ENCODE results near the gene CD37.

Gene CD37

DNA sequence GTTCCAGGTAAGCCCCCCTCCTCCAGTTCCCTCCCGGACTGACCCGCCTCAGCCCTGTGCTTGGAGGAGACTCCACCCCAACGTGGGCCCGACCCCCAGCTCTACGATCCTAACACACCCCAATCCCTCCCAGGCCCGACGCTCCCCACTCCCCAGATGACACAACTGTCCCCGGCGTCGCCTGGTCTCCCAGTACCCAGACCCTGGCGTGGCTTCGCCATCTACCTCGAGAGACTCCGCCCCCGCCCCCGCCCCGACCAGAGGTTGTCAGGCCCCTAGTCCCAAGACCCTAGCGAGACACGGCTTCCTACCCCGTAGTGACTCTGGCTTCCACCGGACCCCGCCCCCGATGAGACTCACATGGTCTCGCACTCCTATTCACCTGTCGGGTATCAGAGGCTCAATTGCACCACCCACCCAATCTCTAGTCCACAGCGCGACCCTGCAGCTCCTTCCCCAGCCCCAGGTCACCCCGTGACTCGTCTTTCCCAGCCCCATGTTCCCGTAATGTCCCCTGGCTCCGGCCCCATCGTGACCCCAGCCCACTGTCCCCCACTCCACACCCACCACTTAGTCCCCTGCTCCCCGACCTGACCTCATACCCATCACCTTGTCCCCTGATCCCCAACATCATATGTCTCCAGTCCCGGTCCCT is 2.9 kb downstream of the CD37 start:
- TF ChIP-seq POU2F2 (IDR thresholded peaks at IDR 0.05; ENCODE audit: low read depth, low read length), result no peak
- no peak for TF ChIP-seq POLR2AphosphoS5 (IDR thresholded peaks at IDR 0.05; ENCODE audit: low read depth, low read length)
- TF ChIP-seq PAX5 (IDR thresholded peaks at IDR 0.05; ENCODE audit: insufficient read depth, low read length, severe bottlenecking), result no peak
- no peak for TF ChIP-seq POLR2A (IDR thresholded peaks at IDR 0.05; ENCODE audit: low read depth, low read length)
- TF ChIP-seq TAF1 (IDR thresholded peaks at IDR 0.05; ENCODE audit: low read depth, low read length), result no peak
- TF ChIP-seq SPI1 (IDR thresholded peaks at IDR 0.05; ENCODE audit: low read depth, low read length), result no peak
- no peak for DNase-seq (ENCODE audit: insufficient read length, low spot score)
- no peak for FAIRE-seq

DNA sequence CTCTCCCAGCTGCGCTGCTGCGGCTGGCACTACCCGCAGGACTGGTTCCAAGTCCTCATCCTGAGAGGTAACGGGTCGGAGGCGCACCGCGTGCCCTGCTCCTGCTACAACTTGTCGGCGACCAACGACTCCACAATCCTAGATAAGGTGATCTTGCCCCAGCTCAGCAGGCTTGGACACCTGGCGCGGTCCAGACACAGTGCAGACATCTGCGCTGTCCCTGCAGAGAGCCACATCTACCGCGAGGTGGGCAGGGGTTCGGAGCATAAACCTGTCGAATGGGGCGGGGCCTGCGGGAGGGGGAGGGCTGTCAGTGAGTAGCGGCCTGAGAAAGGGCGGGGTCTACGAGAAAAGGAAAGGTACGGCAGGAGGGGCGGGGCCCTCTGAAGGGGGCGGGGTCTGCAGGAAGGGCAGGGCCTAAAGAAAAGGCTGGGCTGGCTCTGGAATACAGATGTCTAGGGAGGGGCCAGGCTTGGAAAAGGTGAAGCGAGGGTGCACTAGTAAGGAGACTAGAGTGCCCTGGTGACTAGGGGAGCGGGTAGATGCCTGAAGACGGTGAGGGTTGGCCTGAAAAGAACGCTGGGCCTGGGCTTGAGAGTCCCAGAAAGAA is 3.6 kb downstream of the CD37 start:
- DNase-seq (ENCODE audit: insufficient read length, low spot score) (no peak), FAIRE-seq (no peak)
- TF ChIP-seq SPI1 (IDR thresholded peaks at IDR 0.05; ENCODE audit: low read depth, low read length) (no peak), POLR2AphosphoS5 (IDR thresholded peaks at IDR 0.05; ENCODE audit: low read depth, low read length) (no peak), POLR2A (IDR thresholded peaks at IDR 0.05; ENCODE audit: low read depth, low read length) (no peak), PAX5 (IDR thresholded peaks at IDR 0.05; ENCODE audit: insufficient read depth, low read length, severe bottlenecking) (no peak), POU2F2 (IDR thresholded peaks at IDR 0.05; ENCODE audit: low read depth, low read length) (no peak), TAF1 (IDR thresholded peaks at IDR 0.05; ENCODE audit: low read depth, low read length) (no peak)

DNA sequence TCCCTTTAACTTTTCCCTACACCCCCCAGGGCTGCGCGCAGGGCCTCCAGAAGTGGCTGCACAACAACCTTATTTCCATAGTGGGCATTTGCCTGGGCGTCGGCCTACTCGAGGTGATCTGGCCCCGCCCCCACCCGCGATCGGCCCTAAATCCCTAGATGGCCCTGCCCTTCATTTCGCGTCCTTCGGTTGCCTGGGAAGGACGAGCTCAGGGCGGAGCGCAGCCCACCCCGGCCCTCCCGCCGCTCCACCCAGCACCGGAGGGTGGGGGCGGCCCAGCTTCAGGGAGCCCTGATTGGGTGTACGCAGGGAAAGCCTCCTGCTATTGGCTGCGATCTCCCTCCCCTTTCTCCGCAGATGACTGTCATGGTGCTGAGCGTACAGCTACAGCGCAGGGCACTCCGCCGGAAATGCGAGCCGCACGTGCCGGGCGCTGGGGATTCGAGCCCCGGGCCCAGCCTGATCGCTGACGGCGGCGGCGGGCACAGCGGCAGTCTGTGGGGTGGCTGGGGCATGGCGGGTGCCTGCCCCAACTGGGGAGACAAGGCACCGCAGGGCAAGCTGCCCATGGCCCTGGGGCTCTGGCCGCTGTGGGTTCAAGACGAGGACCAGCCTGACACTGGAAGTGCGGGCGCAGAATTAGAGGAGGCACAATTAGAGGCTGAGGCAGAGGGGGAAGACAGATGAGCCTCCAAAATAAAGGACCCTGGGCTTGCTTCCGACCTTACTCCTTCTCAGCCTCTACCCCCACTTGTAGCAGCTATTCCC is 4.3 kb downstream of the CD37 start:
- no peak for FAIRE-seq
- TF ChIP-seq TAF1 (IDR thresholded peaks at IDR 0.05; ENCODE audit: low read depth, low read length) (no peak), POLR2AphosphoS5 (IDR thresholded peaks at IDR 0.05; ENCODE audit: low read depth, low read length) (no peak), POLR2A (IDR thresholded peaks at IDR 0.05; ENCODE audit: low read depth, low read length) (no peak), SPI1 (IDR thresholded peaks at IDR 0.05; ENCODE audit: low read depth, low read length) (no peak), POU2F2 (IDR thresholded peaks at IDR 0.05; ENCODE audit: low read depth, low read length) (no peak), PAX5 (IDR thresholded peaks at IDR 0.05; ENCODE audit: insufficient read depth, low read length, severe bottlenecking) (no peak)
- DNase-seq (ENCODE audit: insufficient read length, low spot score), result no peak

DNA sequence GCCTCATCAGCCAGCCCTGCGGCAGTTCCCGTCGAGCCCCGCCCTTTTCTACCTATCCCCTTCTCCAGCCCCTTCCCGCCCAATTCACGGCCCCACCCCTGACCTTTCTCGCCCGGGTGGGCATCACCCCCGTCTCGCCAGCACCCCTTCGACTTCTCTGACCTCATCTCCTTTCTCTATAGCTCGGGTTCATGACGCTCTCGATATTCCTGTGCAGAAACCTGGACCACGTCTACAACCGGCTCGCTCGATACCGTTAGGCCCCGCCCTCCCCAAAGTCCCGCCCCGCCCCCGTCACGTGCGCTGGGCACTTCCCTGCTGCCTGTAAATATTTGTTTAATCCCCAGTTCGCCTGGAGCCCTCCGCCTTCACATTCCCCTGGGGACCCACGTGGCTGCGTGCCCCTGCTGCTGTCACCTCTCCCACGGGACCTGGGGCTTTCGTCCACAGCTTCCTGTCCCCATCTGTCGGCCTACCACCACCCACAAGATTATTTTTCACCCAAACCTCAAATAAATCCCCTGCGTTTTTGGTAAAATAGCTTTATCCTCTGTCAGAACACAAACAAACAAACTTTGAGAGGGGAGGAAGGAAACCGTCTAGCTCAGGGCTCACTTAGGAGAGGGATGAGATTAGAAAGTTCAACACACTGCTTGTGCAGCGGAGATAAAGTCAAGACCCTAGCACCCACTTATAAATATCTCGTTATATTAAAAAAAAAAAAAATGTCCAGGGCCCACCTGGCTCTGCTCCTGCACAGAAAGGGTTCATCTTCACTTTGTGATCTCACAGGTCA is 5.1 kb downstream of the CD37 start:
- peak; percentile 90 for FAIRE-seq
- DNase-seq (ENCODE audit: insufficient read length, low spot score), result peak; percentile 83
- peak; percentile 82; the same call in 1 of the 2 replicates for TF ChIP-seq POU2F2 (IDR thresholded peaks at IDR 0.05; ENCODE audit: low read depth, low read length)
- no peak for TF ChIP-seq PAX5 (IDR thresholded peaks at IDR 0.05; ENCODE audit: insufficient read depth, low read length, severe bottlenecking)
- peak; percentile 43 for TF ChIP-seq SPI1 (IDR thresholded peaks at IDR 0.05; ENCODE audit: low read depth, low read length)

DNA sequence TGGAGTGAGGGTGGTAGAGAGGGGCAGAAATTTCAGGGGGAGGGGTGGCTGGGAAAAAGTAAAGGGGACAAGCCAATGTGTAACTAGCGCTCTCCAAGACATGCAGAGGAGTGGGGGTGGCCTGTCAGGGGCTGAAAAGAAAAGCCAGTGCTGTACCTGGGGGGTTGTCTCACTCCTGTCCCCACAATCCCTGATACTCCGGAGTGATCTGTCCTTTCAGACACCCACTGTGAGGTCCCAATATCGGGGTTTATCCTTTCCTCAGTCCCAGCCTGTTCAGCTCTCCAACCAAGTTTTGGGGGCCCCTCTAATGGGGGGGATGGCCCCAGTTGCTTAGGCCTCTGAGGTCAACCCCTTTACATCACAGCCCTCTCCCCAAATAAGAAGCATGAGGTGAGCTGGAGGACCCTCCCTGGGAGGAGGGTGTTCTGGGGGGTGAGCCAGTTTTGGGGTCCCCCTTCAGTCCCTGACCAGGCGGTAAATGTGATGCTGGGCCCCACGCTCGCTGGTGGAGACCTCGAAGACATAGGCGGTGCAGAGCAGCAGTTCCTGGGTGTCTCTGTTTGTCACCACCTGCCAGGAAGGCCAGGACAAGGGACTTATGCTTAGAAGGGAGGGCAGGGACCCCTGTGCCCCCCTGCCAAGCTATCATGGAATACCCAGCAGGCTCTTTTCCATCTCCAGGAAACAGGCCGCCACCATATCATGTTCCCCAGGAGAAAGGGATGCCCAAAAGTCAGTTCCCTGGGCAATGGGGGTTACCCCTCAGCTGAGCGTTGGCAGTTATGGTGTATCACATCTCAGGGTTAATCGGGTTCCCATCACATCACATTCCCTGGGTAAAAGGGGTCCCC is 5.9 kb downstream of the CD37 start:
- TF ChIP-seq POLR2A (IDR thresholded peaks at IDR 0.05; ENCODE audit: low read depth, low read length) (0 out of 2 replicates have a peak, but pooled peaks have one; percentile 22), TAF1 (IDR thresholded peaks at IDR 0.05; ENCODE audit: low read depth, low read length) (no peak)
- FAIRE-seq (peak; percentile 16), DNase-seq (ENCODE audit: insufficient read length, low spot score) (no peak)

DNA sequence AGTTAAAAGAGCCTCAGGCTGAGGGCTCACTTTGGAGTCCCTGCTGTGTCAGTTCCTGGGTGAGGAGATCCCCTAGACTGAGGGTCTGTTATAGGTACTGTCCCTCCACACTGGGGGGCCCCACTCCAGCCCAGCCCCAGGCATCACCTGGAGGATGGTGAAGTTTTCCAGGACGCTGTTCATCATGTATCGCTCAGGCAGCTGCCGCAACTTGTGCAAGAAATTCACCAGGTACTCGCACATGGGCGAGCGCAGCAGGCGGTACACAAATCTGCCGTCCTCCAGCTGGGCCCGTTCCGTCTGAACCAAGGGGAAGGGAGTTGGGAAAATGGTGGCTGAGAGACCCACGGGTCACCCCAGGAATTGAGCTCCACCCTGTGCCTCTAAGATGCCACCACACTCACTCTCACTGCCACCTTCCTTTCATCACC is 7.1 kb downstream of the CD37 start:
- no peak for DNase-seq (ENCODE audit: insufficient read length, low spot score)
- TF ChIP-seq SPI1 (IDR thresholded peaks at IDR 0.05; ENCODE audit: low read depth, low read length) (no peak), TAF1 (IDR thresholded peaks at IDR 0.05; ENCODE audit: low read depth, low read length) (no peak), POU2F2 (IDR thresholded peaks at IDR 0.05; ENCODE audit: low read depth, low read length) (no peak), POLR2A (IDR thresholded peaks at IDR 0.05; ENCODE audit: low read depth, low read length) (no peak), PAX5 (IDR thresholded peaks at IDR 0.05; ENCODE audit: insufficient read depth, low read length, severe bottlenecking) (no peak), POLR2AphosphoS5 (IDR thresholded peaks at IDR 0.05; ENCODE audit: low read depth, low read length) (no peak)
- FAIRE-seq, result no peak

DNA sequence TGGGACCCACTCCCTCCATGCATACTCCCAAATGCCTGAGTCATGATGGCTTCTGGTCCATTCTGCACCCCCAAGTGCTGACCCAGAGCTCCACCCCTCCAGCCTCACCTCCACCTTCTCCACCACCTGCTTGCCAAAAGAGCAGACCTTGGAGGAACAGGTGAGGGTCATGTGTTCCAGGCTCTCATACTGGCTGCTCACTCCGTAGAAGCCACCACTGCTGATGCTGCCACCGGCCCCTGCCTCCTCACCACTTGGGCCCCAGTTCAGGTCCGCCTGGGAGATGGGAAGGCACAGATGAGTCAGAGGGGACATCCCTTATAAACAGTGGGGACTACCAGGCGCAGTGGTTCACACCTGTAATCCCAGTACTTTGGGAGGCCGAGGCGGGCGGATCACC is 7.9 kb downstream of the CD37 start:
- FAIRE-seq (no peak), DNase-seq (ENCODE audit: insufficient read length, low spot score) (no peak)
- TF ChIP-seq PAX5 (IDR thresholded peaks at IDR 0.05; ENCODE audit: insufficient read depth, low read length, severe bottlenecking), result no peak

DNA sequence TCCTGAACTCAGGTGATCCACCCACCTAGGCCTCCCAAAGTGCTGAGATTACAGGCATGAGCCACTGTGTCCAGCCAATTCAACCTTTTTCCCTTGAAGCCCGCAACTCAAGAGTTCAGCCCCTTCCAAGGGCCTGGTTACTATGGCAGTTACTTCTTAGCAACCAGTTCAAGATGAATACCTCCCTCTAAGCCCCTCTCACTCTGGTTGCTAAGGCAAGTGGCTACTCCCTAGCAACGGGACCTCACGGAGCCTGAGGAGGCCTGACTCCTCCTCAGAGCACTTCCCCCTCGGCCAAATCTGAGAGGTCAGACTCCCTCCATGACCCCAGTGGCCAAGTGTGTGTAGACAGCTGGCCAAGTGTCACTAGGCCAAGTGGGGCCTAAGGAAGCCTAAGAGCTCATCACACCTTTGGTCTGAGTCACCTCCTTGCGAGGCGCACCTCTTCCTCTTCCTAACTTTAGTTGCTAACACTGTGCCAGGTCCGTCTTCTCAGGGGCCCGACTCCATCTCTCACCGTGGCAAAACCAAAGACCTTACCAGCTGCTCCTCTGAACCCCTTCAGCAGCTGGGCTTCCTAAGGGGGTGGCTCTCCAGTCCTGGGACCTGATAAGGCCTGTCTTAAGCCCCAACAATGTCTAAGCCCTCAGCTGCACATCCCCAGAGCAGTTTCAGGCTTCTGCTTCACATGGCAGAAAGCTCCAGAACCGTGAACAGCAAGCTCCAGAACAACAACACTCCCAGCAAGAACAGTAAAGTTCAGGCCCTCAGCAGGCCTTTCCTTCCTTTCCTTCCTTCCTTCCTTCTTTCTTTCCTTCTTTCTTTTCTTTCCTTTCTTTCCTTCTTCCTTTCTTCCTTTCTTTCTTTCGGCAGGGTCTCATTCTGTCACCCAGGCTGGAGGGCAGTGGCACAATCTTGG is 9.6 kb downstream of the CD37 start:
- TF ChIP-seq POLR2AphosphoS5 (IDR thresholded peaks at IDR 0.05; ENCODE audit: low read depth, low read length) (no peak), SPI1 (IDR thresholded peaks at IDR 0.05; ENCODE audit: low read depth, low read length) (no peak)
- FAIRE-seq (no peak), DNase-seq (ENCODE audit: insufficient read length, low spot score) (no peak)

Data from GM12891 (cell line).